Ishikawa (cell line): ENCODE results near the gene PARVG.

Experiments
- CEBPB ChIP-seq: IDR thresholded peaks from 2 replicates; pipeline ENCODE4 v1.6.1; 2012
- CREB1 ChIP-seq: IDR thresholded peaks from 2 replicates; pipeline ENCODE4 v1.6.1; 2012; ENCODE audit warnings: low read depth
- EGR1 ChIP-seq: IDR thresholded peaks from 2 replicates; pipeline ENCODE4 v1.6.1; 2012
- EP300 ChIP-seq: IDR thresholded peaks from 2 replicates; pipeline ENCODE4 v1.6.1; 2012; ENCODE audit warnings: borderline replicate concordance
- FOXM1 ChIP-seq: IDR thresholded peaks from 2 replicates; pipeline ENCODE4 v1.6.1; 2012; ENCODE audit warnings: low read depth, borderline replicate concordance
- MAX ChIP-seq: IDR thresholded peaks from 2 replicates; pipeline ENCODE4 v1.6.1; 2012
- NFIC ChIP-seq: IDR thresholded peaks from 2 replicates; pipeline ENCODE4 v1.6.1; 2012
- RAD21 ChIP-seq: IDR thresholded peaks from 2 replicates; pipeline ENCODE4 v1.6.1; 2012; ENCODE audit warnings: low read depth
- TAF1 ChIP-seq: IDR thresholded peaks from 2 replicates; pipeline ENCODE4 v1.6.1; 2012; ENCODE audit warnings: low read depth, mild to moderate bottlenecking
- TCF12 ChIP-seq: IDR thresholded peaks from 2 replicates; pipeline ENCODE4 v1.6.1; 2012; ENCODE audit warnings: low read depth
- TEAD4 ChIP-seq: IDR thresholded peaks from 2 replicates; pipeline ENCODE4 v1.6.1; 2012
- YY1 ChIP-seq: IDR thresholded peaks from 2 replicates; pipeline ENCODE4 v1.6.1; 2012; ENCODE audit warnings: low read depth
- ZBTB7A ChIP-seq: IDR thresholded peaks from 2 replicates; pipeline ENCODE4 v1.6.1; 2012; ENCODE audit warnings: low read depth
- TF ChIP-seq, protein P1 (sequence below): IDR thresholded peaks from 2 replicates; pipeline ENCODE4 v1.6.1; 2012; ENCODE audit warnings: low read depth, mild to moderate bottlenecking
- TF ChIP-seq, protein P2 (sequence below): IDR thresholded peaks from 2 replicates; pipeline ENCODE4 v1.6.1; 2012

Gene PARVG

DNA sequence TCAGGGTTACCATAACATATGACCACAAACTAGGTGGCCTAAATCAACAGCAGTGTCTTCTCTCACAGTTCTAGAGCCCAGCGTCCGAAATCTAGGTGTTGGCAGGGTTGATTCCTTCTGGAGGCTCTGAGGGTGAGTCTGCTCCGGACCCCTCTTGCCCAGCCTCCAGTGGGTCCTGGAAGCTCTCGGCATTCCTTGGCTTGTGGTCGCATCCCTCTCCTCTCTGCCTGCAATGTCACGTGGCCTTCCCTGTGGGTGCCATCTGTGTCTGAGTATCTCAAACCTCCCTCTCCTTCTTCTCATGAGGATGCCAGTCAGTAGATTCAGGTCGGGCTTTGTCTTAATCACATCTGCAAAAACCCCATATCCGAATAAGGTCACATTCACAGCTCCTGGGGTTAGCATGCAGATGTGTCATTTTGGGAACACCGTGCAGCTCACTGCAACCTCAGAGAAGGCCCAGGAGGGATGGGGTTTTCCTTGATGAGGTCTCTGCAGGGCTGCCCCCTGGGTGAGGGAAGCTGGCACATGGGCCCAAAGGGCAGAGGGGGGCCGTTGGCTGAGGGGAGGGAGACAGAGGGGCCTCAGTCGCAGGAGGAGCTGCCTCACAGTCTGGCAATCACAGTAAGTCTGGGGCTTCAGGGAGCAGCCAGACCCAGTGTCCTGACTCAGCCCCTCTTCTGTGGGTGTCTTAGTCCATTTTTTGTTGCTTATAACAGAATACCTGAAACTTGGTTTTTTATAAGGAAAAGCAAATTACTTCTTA, 41.2 kb downstream of the PARVG start:
- TF ChIP-seq NFIC = no peak
- TF ChIP-seq RAD21 = no peak
- no peak for TF ChIP-seq MAX
- TF ChIP-seq TAF1 = no peak
- no peak for TF ChIP-seq CREB1
- TF ChIP-seq YY1 = no peak
- TF ChIP-seq, protein P1, sequence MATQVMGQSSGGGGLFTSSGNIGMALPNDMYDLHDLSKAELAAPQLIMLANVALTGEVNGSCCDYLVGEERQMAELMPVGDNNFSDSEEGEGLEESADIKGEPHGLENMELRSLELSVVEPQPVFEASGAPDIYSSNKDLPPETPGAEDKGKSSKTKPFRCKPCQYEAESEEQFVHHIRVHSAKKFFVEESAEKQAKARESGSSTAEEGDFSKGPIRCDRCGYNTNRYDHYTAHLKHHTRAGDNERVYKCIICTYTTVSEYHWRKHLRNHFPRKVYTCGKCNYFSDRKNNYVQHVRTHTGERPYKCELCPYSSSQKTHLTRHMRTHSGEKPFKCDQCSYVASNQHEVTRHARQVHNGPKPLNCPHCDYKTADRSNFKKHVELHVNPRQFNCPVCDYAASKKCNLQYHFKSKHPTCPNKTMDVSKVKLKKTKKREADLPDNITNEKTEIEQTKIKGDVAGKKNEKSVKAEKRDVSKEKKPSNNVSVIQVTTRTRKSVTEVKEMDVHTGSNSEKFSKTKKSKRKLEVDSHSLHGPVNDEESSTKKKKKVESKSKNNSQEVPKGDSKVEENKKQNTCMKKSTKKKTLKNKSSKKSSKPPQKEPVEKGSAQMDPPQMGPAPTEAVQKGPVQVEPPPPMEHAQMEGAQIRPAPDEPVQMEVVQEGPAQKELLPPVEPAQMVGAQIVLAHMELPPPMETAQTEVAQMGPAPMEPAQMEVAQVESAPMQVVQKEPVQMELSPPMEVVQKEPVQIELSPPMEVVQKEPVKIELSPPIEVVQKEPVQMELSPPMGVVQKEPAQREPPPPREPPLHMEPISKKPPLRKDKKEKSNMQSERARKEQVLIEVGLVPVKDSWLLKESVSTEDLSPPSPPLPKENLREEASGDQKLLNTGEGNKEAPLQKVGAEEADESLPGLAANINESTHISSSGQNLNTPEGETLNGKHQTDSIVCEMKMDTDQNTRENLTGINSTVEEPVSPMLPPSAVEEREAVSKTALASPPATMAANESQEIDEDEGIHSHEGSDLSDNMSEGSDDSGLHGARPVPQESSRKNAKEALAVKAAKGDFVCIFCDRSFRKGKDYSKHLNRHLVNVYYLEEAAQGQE = no peak
- no peak for TF ChIP-seq EGR1
- TF ChIP-seq FOXM1 = no peak
- TF ChIP-seq TCF12 = no peak
- TF ChIP-seq, protein P2, sequence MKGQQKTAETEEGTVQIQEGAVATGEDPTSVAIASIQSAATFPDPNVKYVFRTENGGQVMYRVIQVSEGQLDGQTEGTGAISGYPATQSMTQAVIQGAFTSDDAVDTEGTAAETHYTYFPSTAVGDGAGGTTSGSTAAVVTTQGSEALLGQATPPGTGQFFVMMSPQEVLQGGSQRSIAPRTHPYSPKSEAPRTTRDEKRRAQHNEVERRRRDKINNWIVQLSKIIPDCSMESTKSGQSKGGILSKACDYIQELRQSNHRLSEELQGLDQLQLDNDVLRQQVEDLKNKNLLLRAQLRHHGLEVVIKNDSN = no peak
- TF ChIP-seq ZBTB7A = no peak
- TF ChIP-seq EP300 = no peak
- no peak for TF ChIP-seq TEAD4
- no peak for TF ChIP-seq CEBPB

DNA sequence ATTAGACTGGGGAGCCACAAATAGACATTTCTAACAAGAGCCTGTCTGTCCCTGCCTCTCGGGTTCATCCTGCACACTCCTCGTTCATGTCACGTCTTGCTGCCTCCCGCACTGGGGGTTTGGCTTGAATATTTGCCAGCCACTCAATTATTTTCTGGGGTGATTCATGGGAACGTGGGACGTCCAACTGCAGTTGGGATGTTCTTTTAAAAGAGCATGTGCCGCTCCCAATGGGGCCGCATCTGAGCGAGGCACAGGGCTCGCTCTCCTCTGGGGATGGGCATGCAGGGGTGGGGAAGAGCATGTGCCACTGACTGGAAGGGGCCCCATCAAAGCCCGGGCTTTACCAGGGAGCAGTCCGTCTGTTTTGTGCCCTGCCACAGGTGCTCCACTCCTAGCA, 43.4 kb downstream of the PARVG start:
- TF ChIP-seq, protein P1 = no peak

- TF ChIP-seq NFIC = no peak
- TF ChIP-seq, protein P2 = no peak
- no peak for TF ChIP-seq FOXM1
- TF ChIP-seq, protein P1 = no peak
- TF ChIP-seq EGR1 = no peak
- no peak for TF ChIP-seq EP300
- TF ChIP-seq CEBPB = no peak
- no peak for TF ChIP-seq YY1
- no peak for TF ChIP-seq ZBTB7A
- TF ChIP-seq MAX = no peak
- no peak for TF ChIP-seq RAD21
- no peak for TF ChIP-seq TEAD4
- TF ChIP-seq CREB1 = no peak
- TF ChIP-seq TCF12 = no peak
- no peak for TF ChIP-seq TAF1
These were observed 44.5 kb downstream of the PARVG start for GRCh38 chr22:44225091-44225689.

- no peak for TF ChIP-seq TCF12
- TF ChIP-seq, protein P1 = no peak
- TF ChIP-seq EGR1 = no peak
- no peak for TF ChIP-seq TEAD4
- TF ChIP-seq CEBPB = no peak
These were observed 45.1 kb downstream of the PARVG start for GRCh38 chr22:44225812-44226211.
